Panc1 (cell line): ENCODE data around the gene GDI2.

ENCODE experiments used
- CTCF ChIP-seq: fragments of 450-650 bp; IDR thresholded peaks from 2 replicates; pipeline ENCODE4 v1.5.1; 2017; ENCODE audit warnings: mild to moderate bottlenecking
- SIN3A ChIP-seq: IDR thresholded peaks from 2 replicates; pipeline ENCODE4 v1.6.1; 2012; ENCODE audit warnings: low read depth, mild to moderate bottlenecking, low read length, moderate library complexity, borderline replicate concordance; ENCODE audit not compliant: insufficient read depth
- TF ChIP-seq, protein P1 (sequence below), 2 experiments: IDR thresholded peaks; 2 replicates each; pipeline ENCODE4 v1.6.1; 2011 to 2012; ENCODE audit warnings: low read depth in 2 of 2, control low read depth in 1 of 2, low read length in 1 of 2, mild to moderate bottlenecking in 1 of 2, moderate library complexity in 1 of 2; ENCODE audit not compliant: insufficient read depth in 1 of 2

- TF ChIP-seq CTCF (no peak), SIN3A (no peak)
- TF ChIP-seq, protein P1, sequence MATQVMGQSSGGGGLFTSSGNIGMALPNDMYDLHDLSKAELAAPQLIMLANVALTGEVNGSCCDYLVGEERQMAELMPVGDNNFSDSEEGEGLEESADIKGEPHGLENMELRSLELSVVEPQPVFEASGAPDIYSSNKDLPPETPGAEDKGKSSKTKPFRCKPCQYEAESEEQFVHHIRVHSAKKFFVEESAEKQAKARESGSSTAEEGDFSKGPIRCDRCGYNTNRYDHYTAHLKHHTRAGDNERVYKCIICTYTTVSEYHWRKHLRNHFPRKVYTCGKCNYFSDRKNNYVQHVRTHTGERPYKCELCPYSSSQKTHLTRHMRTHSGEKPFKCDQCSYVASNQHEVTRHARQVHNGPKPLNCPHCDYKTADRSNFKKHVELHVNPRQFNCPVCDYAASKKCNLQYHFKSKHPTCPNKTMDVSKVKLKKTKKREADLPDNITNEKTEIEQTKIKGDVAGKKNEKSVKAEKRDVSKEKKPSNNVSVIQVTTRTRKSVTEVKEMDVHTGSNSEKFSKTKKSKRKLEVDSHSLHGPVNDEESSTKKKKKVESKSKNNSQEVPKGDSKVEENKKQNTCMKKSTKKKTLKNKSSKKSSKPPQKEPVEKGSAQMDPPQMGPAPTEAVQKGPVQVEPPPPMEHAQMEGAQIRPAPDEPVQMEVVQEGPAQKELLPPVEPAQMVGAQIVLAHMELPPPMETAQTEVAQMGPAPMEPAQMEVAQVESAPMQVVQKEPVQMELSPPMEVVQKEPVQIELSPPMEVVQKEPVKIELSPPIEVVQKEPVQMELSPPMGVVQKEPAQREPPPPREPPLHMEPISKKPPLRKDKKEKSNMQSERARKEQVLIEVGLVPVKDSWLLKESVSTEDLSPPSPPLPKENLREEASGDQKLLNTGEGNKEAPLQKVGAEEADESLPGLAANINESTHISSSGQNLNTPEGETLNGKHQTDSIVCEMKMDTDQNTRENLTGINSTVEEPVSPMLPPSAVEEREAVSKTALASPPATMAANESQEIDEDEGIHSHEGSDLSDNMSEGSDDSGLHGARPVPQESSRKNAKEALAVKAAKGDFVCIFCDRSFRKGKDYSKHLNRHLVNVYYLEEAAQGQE (IDR thresholded peaks at IDR 0.05; ENCODE audit: insufficient read depth in 1 of 2, low read depth in 2 of 2, low read length in 1 of 2): no peak
Measured at GRCh38 chr10:5810225-5810624, 3.0 kb downstream of the GDI2 start.
